SK-N-SH (cell line): ENCODE results near the gene TFAP2E.

Experiments used
- CTCF ChIP-seq: fragments of 200-600 bp; sonication (generic); IDR thresholded peaks from 2 replicates; pipeline ENCODE4 v1.6.1; 2017; ENCODE audit warnings: antibody characterized with exemption, mild to moderate bottlenecking, moderate library complexity
- EZH2phosphoT487 ChIP-seq: fragments of 200-600 bp; sonication (generic); IDR thresholded peaks from 2 replicates; pipeline ENCODE4 v1.6.1; 2017; ENCODE audit warnings: low read depth, mixed run types, mild to moderate bottlenecking, antibody characterized with exemption, moderate library complexity, borderline replicate concordance
- FOXJ3 ChIP-seq: sonication (generic); formaldehyde crosslinking; IDR thresholded peaks from 2 replicates; pipeline ENCODE4 v1.5.1; 2020; ENCODE audit warnings: mild to moderate bottlenecking, missing genetic modification reagents
- MAX ChIP-seq: IDR thresholded peaks from 2 replicates; pipeline ENCODE4 v1.4.0; 2012; ENCODE audit warnings: low read depth
- MXI1 ChIP-seq: IDR thresholded peaks from 2 replicates; pipeline ENCODE4 v1.6.1; 2012; ENCODE audit warnings: mild to moderate bottlenecking, low read depth, low read length, improper control_type of control experiment
- POLR2AphosphoS5 ChIP-seq: IDR thresholded peaks from 2 replicates; pipeline ENCODE4 v1.6.1; 2012; ENCODE audit warnings: low read depth, low read length
- RFX5 ChIP-seq: IDR thresholded peaks from 2 replicates; pipeline ENCODE4 v1.6.1; 2012; ENCODE audit warnings: mild to moderate bottlenecking, improper control_type of control experiment, low read length
- RXRA ChIP-seq: IDR thresholded peaks from 2 replicates; pipeline ENCODE4 v1.4.0; 2012; ENCODE audit warnings: low read depth, mild to moderate bottlenecking, borderline replicate concordance
- YY1 ChIP-seq: IDR thresholded peaks from 2 replicates; pipeline ENCODE4 v1.4.0; 2012; ENCODE audit warnings: low read depth, mild to moderate bottlenecking

- no peak for TF ChIP-seq MXI1
- no peak for TF ChIP-seq CTCF
- TF ChIP-seq EZH2phosphoT487 = no peak
- TF ChIP-seq YY1 = no peak
- no peak for TF ChIP-seq RFX5
- TF ChIP-seq RXRA = no peak
- 0 out of 2 replicates have a peak, but pooled peaks have one; percentile 2 for TF ChIP-seq FOXJ3
- no peak for TF ChIP-seq POLR2AphosphoS5
- no peak for TF ChIP-seq MAX
Observed at GRCh38 chr1:35556484-35557117, 16.5 kb upstream of the TFAP2E start.
